ENCODE measurements around the gene PPARA.

- TF ChIP-seq CTCF (IDR thresholded peaks at IDR 0.05 in 2 of 3, conservative IDR thresholded peaks at IDR 0.05 in 1 of 3; ENCODE audit: insufficient read depth in 2 of 3, low read depth in 1 of 3, low read length in 3 of 3), result no peak
- no peak for TF ChIP-seq ZNF398 (CRISPR knock-in tag; IDR thresholded peaks at IDR 0.05)
- no peak for TF ChIP-seq TCF7 (IDR thresholded peaks at IDR 0.05; ENCODE audit: borderline replicate concordance)
- no peak for TF ChIP-seq POLR2A (conservative IDR thresholded peaks at IDR 0.05)
- TF ChIP-seq GTF2F1 (IDR thresholded peaks at IDR 0.05; ENCODE audit: low read depth, low read length), result no peak
- no peak for TF ChIP-seq STAT6 (CRISPR knock-in tag; IDR thresholded peaks at IDR 0.05)
- TF ChIP-seq GABPA (tag; conservative IDR thresholded peaks at IDR 0.05; ENCODE audit: low read depth), result no peak
- TF ChIP-seq PCBP2 (IDR thresholded peaks at IDR 0.05; ENCODE audit: low read depth, low read length, poor library complexity, severe bottlenecking), result no peak
Measured at GRCh38 chr22:46106279-46107022, 43.9 kb upstream of the PPARA start.

All from K562 (cell line).